ENCODE data around the gene CDC20B.

GRCh38 chr5:55149308-55149795 is 23.6 kb downstream of the CDC20B start:
- TF ChIP-seq CTCF (IDR thresholded peaks at IDR 0.05; ENCODE audit: low read length) (no peak), EZH2 (IDR thresholded peaks at IDR 0.05; ENCODE audit: borderline replicate concordance, low read length) (no peak)

Data from OCI-LY1 (cell line).